ENCODE results near the gene CES5A.

Gene CES5A

DNA sequence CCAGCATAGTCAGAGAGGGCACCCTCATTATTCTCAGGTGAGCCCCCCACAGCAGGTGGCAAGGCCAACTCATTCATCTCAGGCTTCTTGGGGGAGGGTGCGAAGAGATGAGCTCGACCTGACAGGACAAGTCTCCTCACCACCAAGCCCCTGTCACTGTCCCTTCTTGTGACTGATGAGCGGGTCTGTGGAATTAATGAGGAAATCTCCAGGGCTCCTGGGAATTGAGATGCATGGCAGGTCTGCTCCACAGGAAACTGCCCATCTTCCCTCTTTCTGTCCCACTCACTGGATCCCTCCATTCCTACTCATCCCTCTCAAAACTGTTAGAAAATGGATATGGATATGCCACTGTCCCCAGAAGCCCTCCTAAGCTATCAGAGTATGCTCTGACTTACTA lies 32.5 kb upstream of the CES5A start:
- no peaks in the 10 kb centered on the region for H4K20me1 ChIP-seq (ENCODE audit: insufficient read depth, low read length)
- no peak overlapping the region for H3K27ac ChIP-seq (ENCODE audit: low read length)
- 0 out of 2 replicates have a peak, but pooled peaks cover 6% of the 10 kb centered on the region for H3K27me3 ChIP-seq (ENCODE audit: low read depth, low read length)
- H3K4me1 ChIP-seq (ENCODE audit: low read length), result no peaks in the 10 kb centered on the region
- H3K79me2 ChIP-seq (ENCODE audit: low read length), result no peaks in the 10 kb centered on the region
- H3K36me3 ChIP-seq (replicated peaks; ENCODE audit: low read depth, low read length), result no peaks in the 10 kb centered on the region
- peaks cover 6% of the 10 kb centered on the region; the same call in 1 of the 2 replicates for H3K9me3 ChIP-seq (ENCODE audit: insufficient read depth, low read length)
- H3K9ac ChIP-seq (ENCODE audit: low read length), result no peak overlapping the region
- TF ChIP-seq EZH2phosphoT487 (IDR thresholded peaks at IDR 0.05; ENCODE audit: low read depth), result no peak
- no peak overlapping the region for H3K4me3 ChIP-seq (ENCODE audit: low read length)
- no peak overlapping the region for H2AFZ ChIP-seq (ENCODE audit: low read depth, low read length)
- no peak overlapping the region for H3K4me2 ChIP-seq (ENCODE audit: low read length)

DNA sequence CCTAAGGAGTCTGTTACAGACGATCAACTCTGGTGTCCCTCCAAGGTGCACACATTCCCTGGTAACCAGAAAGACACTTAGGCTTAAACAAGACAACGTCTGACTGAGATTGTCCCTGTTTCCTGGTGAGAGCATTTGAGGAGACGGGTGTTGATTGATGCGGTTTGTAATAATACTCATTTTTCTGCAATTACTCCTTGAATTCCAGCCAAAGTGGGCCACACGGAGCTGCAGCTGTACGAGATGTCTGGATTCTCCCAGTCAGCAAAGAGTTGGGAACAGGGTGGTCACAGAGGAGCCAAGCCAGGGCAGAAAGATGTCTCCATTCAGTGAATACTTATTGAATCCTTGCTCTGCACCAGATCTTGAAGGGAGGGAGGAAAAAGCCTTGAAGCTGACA lies 30.9 kb upstream of the CES5A start:
- Histone ChIP-seq H2AFZ (ENCODE audit: low read depth, low read length) (no peak overlapping the region), H3K36me3 (replicated peaks; ENCODE audit: low read depth, low read length) (no peaks in the 10 kb centered on the region), H3K9me3 (ENCODE audit: insufficient read depth, low read length) (peaks cover 6% of the 10 kb centered on the region; the same call in 1 of the 2 replicates), H3K27ac (ENCODE audit: low read length) (no peak overlapping the region), H3K4me1 (ENCODE audit: low read length) (no peaks in the 10 kb centered on the region), H3K27me3 (ENCODE audit: low read depth, low read length) (no peaks in the 10 kb centered on the region), H3K4me2 (ENCODE audit: low read length) (no peak overlapping the region), H3K9ac (ENCODE audit: low read length) (no peak overlapping the region), H4K20me1 (ENCODE audit: insufficient read depth, low read length) (no peaks in the 10 kb centered on the region), H3K79me2 (ENCODE audit: low read length) (no peaks in the 10 kb centered on the region), H3K4me3 (ENCODE audit: low read length) (no peak overlapping the region)
- no peak for TF ChIP-seq EZH2phosphoT487 (IDR thresholded peaks at IDR 0.05; ENCODE audit: low read depth)
- TF ChIP-seq CTCF (IDR thresholded peaks at IDR 0.05; ENCODE audit: low read depth, low read length), result no peak

GRCh38 chr16:55905651-55906050 lies 30.5 kb upstream of the CES5A start:
- Histone ChIP-seq H3K79me2 (ENCODE audit: low read length) (no peaks in the 10 kb centered on the region), H3K9ac (ENCODE audit: low read length) (no peak overlapping the region), H2AFZ (ENCODE audit: low read depth, low read length) (no peak overlapping the region), H3K9me3 (ENCODE audit: insufficient read depth, low read length) (peaks cover 6% of the 10 kb centered on the region; the same call in 1 of the 2 replicates), H4K20me1 (ENCODE audit: insufficient read depth, low read length) (no peaks in the 10 kb centered on the region), H3K27ac (ENCODE audit: low read length) (no peak overlapping the region), H3K4me3 (ENCODE audit: low read length) (no peak overlapping the region), H3K36me3 (replicated peaks; ENCODE audit: low read depth, low read length) (no peaks in the 10 kb centered on the region), H3K4me2 (ENCODE audit: low read length) (no peak overlapping the region), H3K27me3 (ENCODE audit: low read depth, low read length) (no peaks in the 10 kb centered on the region), H3K4me1 (ENCODE audit: low read length) (0 out of 2 replicates have a peak, but pooled peaks cover under 1% of the 10 kb centered on the region)
- TF ChIP-seq EZH2phosphoT487 (IDR thresholded peaks at IDR 0.05; ENCODE audit: low read depth), result no peak
- TF ChIP-seq CTCF (IDR thresholded peaks at IDR 0.05; ENCODE audit: low read depth, low read length), result no peak

DNA sequence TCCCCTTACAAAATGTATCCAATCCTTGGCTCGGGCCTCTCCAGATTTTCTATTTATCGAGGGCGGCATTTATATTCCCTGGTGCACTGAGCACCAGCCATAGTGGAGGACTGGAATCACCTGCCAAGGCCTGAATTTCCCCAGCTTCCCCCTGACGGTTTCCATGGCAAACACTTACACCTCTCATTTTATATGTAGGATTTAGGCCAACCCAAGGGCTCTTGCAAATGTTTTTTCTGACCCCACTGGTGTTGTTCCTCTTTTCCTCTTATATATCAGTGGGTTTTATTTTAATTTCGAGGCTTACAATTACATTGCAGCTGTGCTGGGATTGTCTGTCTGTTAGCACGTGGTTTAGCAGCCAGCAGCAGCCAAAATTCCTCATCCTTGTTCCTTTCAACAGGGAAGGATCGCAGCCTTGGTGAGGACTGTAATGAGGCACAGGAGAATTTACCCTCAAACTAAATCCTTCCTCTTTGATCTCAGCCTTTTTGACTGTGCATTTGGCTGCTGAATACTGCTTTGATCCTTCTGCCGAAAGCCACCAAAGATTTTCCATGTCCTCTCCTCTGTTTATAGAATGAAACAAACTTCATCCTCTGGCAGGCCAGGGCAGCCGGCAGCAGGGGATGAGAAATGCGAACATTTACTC lies 26.5 kb upstream of the CES5A start:
- H2AFZ ChIP-seq (ENCODE audit: low read depth, low read length), result no peak overlapping the region
- H3K27me3 ChIP-seq (ENCODE audit: low read depth, low read length), result no peaks in the 10 kb centered on the region
- no peak overlapping the region for H3K4me3 ChIP-seq (ENCODE audit: low read length)
- H3K4me1 ChIP-seq (ENCODE audit: low read length), result peaks cover 18% of the 10 kb centered on the region
- TF ChIP-seq EZH2phosphoT487 (IDR thresholded peaks at IDR 0.05; ENCODE audit: low read depth), result no peak
- TF ChIP-seq CTCF (IDR thresholded peaks at IDR 0.05; ENCODE audit: low read depth, low read length), result no peak
- no peak overlapping the region for H3K27ac ChIP-seq (ENCODE audit: low read length)
- H3K4me2 ChIP-seq (ENCODE audit: low read length), result no peak overlapping the region
- no peaks in the 10 kb centered on the region for H3K36me3 ChIP-seq (replicated peaks; ENCODE audit: low read depth, low read length)
- H4K20me1 ChIP-seq (ENCODE audit: insufficient read depth, low read length), result no peaks in the 10 kb centered on the region
- peaks cover 16% of the 10 kb centered on the region; the same call in 1 of the 2 replicates for H3K9me3 ChIP-seq (ENCODE audit: insufficient read depth, low read length)
- no peaks in the 10 kb centered on the region for H3K79me2 ChIP-seq (ENCODE audit: low read length)
- no peak overlapping the region for H3K9ac ChIP-seq (ENCODE audit: low read length)
